ENCODE measurements around the gene THAP5. TPM values are rescaled to one million over a fixed set of nuclear protein-coding genes. Genes with fewer than 3 reads are reported as not detected.

The THAP5 gene
- total RNA-seq, 1 donor from 2014 or later: 9.1 TPM

DNA sequence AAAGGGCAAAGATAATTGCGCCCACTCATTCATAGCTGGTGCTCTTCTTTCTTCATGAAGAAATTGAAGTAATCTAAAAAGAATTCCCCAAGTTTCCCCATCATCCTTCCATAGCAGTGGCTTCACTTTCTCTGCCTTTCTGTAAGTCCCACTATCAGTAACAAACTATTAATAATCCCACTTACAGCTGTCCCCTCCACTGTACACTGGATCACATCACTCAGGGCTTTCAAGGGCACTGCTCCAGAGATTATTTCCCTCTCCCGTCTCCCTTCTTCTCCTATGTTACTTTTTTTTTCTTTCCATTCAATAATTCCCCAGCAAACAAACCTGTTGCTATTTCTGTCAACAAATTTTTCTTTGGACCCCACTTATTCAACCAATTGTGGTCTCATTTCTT, 16.3 kb upstream of the THAP5 start:
- TF ChIP-seq, protein P1, sequence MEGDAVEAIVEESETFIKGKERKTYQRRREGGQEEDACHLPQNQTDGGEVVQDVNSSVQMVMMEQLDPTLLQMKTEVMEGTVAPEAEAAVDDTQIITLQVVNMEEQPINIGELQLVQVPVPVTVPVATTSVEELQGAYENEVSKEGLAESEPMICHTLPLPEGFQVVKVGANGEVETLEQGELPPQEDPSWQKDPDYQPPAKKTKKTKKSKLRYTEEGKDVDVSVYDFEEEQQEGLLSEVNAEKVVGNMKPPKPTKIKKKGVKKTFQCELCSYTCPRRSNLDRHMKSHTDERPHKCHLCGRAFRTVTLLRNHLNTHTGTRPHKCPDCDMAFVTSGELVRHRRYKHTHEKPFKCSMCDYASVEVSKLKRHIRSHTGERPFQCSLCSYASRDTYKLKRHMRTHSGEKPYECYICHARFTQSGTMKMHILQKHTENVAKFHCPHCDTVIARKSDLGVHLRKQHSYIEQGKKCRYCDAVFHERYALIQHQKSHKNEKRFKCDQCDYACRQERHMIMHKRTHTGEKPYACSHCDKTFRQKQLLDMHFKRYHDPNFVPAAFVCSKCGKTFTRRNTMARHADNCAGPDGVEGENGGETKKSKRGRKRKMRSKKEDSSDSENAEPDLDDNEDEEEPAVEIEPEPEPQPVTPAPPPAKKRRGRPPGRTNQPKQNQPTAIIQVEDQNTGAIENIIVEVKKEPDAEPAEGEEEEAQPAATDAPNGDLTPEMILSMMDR (conservative IDR thresholded peaks at IDR 0.05; ENCODE audit: low read depth, low read length): no peak
- no peak for DNase-seq (ENCODE audit: low read depth)
- no peak overlapping the region for H3K4me3 ChIP-seq (ENCODE audit: low read depth, low read length)

DNA sequence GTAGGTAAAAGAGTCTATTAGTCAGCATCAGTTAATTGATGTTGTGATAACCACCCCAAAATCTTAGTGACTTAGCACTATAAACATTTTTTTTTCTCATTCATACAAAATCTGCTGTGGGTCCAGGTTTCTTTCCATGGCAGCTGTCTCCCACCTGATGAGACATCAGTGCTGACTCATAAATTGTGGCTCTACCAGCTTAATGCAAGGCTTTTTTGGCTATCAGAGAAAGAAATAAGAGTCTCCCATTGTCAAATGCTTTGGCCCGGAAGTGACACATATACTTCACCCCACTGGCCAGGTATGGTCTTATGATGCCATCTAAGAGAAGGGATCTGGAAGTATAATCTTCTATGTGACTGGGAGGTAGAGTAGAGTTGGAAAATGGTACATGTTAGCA, 14.7 kb upstream of the THAP5 start:
- TF ChIP-seq, protein P1 (conservative IDR thresholded peaks at IDR 0.05; ENCODE audit: low read depth, low read length): no peak
- no peak overlapping the region for H3K4me3 ChIP-seq (ENCODE audit: low read depth, low read length)
- DNase-seq (ENCODE audit: low read depth): no peak

DNA sequence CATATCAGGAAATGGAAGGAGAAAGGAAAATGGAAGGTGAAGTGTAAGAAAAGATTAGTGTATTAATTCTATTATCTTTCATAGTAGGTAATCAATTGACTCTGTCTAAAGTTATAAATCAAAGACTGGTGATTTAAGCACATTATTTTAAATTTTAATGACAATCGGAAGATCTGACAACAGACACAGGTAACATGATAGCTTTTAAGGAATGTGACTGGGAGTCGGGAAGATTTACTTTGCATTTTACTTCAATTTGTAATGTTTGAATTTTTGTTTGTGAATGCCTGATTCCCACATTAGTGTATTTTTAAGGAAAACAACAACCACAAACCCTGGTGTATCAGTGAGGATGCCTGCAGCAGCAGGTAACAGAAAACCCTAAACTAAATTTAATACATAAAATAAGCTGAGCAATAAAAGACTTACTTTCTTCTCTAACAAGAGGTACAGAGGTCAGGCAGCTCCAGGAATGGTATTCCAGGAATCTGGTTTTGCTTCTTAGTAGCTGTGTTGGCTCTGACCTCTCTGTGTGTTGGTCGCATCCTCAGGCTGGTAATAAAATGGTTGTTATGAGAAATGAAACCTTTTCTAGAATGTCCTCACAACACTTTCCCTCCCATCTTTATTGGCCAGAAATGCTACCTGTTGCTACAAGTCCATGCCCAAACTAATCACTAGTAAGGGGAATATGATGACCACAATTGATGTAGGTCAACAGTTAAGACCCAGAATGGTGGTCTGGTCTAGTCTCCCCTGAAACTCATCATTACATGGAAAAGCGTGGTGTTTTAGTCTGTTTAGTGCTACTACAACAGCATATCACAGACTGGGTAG, 12.4 kb upstream of the THAP5 start:
- DNase-seq (ENCODE audit: low read depth): no peak
- H3K4me3 ChIP-seq (ENCODE audit: low read depth, low read length): no peak overlapping the region
- TF ChIP-seq, protein P1 (conservative IDR thresholded peaks at IDR 0.05; ENCODE audit: low read depth, low read length): no peak

GRCh38 chr7:108580298-108580697, 10.8 kb upstream of the THAP5 start:
- DNase-seq (ENCODE audit: low read depth): no peak
- H3K4me3 ChIP-seq (ENCODE audit: low read depth, low read length): no peak overlapping the region

DNA sequence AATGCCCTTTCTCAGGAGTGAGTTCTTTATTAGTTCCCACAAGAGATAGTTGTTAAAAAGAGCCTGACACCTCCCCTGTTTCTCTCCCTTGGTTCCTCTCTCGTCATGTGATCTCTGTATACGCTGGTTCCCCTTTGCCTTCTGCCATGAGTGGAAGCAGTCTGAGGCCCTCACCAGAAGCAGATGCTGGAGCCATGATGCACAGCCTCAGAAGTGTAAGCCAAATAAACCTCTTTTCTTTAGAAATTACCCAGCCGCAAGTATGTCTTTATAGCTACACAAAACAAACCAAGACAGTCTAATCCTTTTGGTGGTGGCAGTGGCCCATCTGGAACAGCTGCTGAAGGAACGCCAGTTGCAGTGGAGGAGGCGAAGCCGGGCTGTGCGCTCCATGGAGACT, 9.4 kb upstream of the THAP5 start:
- no peak overlapping the region for H3K4me3 ChIP-seq (ENCODE audit: low read depth, low read length)
- no peak for DNase-seq (ENCODE audit: low read depth)
- TF ChIP-seq, protein P1 (conservative IDR thresholded peaks at IDR 0.05; ENCODE audit: low read depth, low read length): no peak

More at GRCh38 chr7:108580298-108580697, 10.8 kb upstream of the THAP5 start:
- TF ChIP-seq, protein P1 (conservative IDR thresholded peaks at IDR 0.05; ENCODE audit: low read depth, low read length): no peak

DNA sequence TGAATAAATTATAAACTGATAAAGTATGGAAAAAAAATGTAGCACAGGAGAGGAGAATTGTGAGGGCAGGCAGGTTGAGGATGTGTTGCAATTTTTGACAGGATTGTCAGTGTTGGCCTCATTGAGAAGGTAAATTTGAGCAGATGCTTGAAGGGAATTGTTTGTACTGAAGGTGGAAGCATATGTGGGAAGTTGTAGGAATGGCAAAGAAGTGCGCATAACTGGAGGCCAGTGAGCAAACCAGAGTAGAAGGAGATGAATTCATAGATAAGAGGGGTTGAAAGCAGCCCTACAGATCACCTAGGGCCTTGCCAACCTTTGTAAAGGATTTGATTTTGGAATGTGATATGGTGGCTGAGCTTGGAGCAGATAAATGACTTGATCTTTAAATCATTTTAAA, 6.6 kb upstream of the THAP5 start:
- no peak for DNase-seq (ENCODE audit: low read depth)
- TF ChIP-seq, protein P1 (conservative IDR thresholded peaks at IDR 0.05; ENCODE audit: low read depth, low read length): no peak

GRCh38 chr7:108575156-108575555, 5.7 kb upstream of the THAP5 start:
- no peak overlapping the region for H3K4me3 ChIP-seq (ENCODE audit: low read depth, low read length)
- no peak for DNase-seq (ENCODE audit: low read depth)
- TF ChIP-seq, protein P1 (conservative IDR thresholded peaks at IDR 0.05; ENCODE audit: low read depth, low read length): no peak

More for the DNA sequence above, 6.6 kb upstream of the THAP5 start:
- no peak overlapping the region for H3K4me3 ChIP-seq (ENCODE audit: low read depth, low read length)

Measured in epithelial cell of proximal tubule (primary cell).